ENCODE data around the gene ASB2. TPM values are rescaled to one million over a fixed set of nuclear protein-coding genes. Genes with fewer than 3 reads are reported as not detected.

The ASB2 gene
- total RNA-seq, 1 experiment from 2014 or later: 0.35 TPM

DNA sequence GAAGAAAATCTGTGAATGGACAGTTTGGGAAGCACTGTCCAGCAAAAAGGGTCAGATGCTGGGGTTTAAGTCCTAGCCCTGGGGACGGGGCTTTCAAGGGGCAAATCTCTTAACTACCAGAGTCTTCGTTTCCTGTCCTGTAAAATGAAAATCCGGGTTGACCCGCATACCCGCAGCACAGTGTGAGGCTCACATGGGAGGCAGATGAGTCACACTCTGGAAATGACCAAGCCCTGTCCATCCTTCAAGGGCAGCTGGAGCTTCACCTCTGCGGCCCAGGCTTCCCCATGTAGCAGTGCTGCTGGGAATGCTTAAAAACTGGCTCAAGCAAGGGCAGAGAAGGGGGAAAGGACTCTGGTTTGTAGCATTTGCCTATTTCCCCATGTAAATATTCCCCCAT is 30.3 kb downstream of the ASB2 start:
- Mint-ChIP-seq H3K36me3 (ENCODE audit: insufficient read depth in 1 of 3, low read depth in 3 of 3) (no peaks in the 10 kb centered on the region), H3K4me1 (peaks cover 14 to 24% of the 10 kb centered on the region in 2 experiments), H3K9me3 (no peaks in the 10 kb centered on the region), H3K27ac (no peak overlapping the region), H3K4me3 (no peak overlapping the region), H3K27me3 (ENCODE audit: low read depth) (no peaks in the 10 kb centered on the region; the same call in none of the 2 replicates)
- Histone ChIP-seq H4K91ac (ENCODE audit: insufficient read length, low read depth, low read length) (no peak overlapping the region), H3K9ac (ENCODE audit: extremely low read depth, insufficient read length, low read length) (no peak overlapping the region), H3K18ac (ENCODE audit: insufficient read length, low read depth, low read length) (no peak overlapping the region), H3K14ac (ENCODE audit: insufficient read depth, low read length) (no peak overlapping the region), H4K5ac (ENCODE audit: insufficient read length, low read depth, low read length) (no peak overlapping the region), H2BK15ac (ENCODE audit: low read depth, low read length) (no peak overlapping the region), H3T11ph (ENCODE audit: low read length) (no peak overlapping the region), H3K27me3 (ENCODE audit: insufficient read depth, low read length) (no peaks in the 10 kb centered on the region), H3K4ac (ENCODE audit: low read depth, low read length) (no peak overlapping the region), H3K79me2 (ENCODE audit: insufficient read depth, low read length) (no peaks in the 10 kb centered on the region), H2AK5ac (ENCODE audit: insufficient read length, low read length) (no peak overlapping the region), H3K4me2 (ENCODE audit: insufficient read depth, insufficient read length, low read length) (no peak overlapping the region), H2BK20ac (ENCODE audit: low read depth, low read length, poor library complexity, severe bottlenecking) (no peak overlapping the region), H3K27ac (ENCODE audit: insufficient read length, low read depth, low read length) (no peak overlapping the region), H3K56ac (ENCODE audit: insufficient read length, low read depth, low read length) (no peak overlapping the region), H4K8ac (replicated peaks; ENCODE audit: insufficient read length, low read depth, low read length) (no peak overlapping the region), H3K4me1 (ENCODE audit: insufficient read depth, low read length) (no peaks in the 10 kb centered on the region; the same call in 1 of the 2 replicates), H3K79me1 (ENCODE audit: insufficient read depth, low read depth, low read length, poor library complexity, severe bottlenecking) (no peaks in the 10 kb centered on the region), H2BK12ac (ENCODE audit: insufficient read length, low read depth, low read length) (no peak overlapping the region), H3K23me2 (ENCODE audit: insufficient read length, low read depth, low read length, poor library complexity, severe bottlenecking) (no peaks in the 10 kb centered on the region), H2BK120ac (ENCODE audit: low read depth, low read length, poor library complexity, severe bottlenecking) (no peak overlapping the region), H4K20me1 (ENCODE audit: control insufficient read depth, insufficient read depth, insufficient read length) (no peaks in the 10 kb centered on the region), H2AFZ (ENCODE audit: low read length) (no peak overlapping the region), H2BK5ac (ENCODE audit: insufficient read length, low read length) (no peak overlapping the region), H3K23ac (ENCODE audit: insufficient read length, low read depth, low read length) (no peak overlapping the region), H3K9me3 (ENCODE audit: control insufficient read depth, low read depth, low read length) (no peaks in the 10 kb centered on the region)
- TF ChIP-seq, protein P1, sequence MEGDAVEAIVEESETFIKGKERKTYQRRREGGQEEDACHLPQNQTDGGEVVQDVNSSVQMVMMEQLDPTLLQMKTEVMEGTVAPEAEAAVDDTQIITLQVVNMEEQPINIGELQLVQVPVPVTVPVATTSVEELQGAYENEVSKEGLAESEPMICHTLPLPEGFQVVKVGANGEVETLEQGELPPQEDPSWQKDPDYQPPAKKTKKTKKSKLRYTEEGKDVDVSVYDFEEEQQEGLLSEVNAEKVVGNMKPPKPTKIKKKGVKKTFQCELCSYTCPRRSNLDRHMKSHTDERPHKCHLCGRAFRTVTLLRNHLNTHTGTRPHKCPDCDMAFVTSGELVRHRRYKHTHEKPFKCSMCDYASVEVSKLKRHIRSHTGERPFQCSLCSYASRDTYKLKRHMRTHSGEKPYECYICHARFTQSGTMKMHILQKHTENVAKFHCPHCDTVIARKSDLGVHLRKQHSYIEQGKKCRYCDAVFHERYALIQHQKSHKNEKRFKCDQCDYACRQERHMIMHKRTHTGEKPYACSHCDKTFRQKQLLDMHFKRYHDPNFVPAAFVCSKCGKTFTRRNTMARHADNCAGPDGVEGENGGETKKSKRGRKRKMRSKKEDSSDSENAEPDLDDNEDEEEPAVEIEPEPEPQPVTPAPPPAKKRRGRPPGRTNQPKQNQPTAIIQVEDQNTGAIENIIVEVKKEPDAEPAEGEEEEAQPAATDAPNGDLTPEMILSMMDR (conservative IDR thresholded peaks at IDR 0.05): no peak
- WGBS (ENCODE audit: extremely low coverage, insufficient read length, low lambda C conversion rate): no CpG with 5 or more reads among the region's 6 CpGs
- DNase-seq: no peak
